HG03354 (cell line): ENCODE data around the gene PGM2.
"Not testable (repeated sequence)": the region's sequence is repeated elsewhere in the genome, so short reads cannot be mapped to it uniquely, and the experiment has no call there.

Source experiments
- ATAC-seq: cut with Tn5 transposase; IDR thresholded peaks from one replicate; pipeline ENCODE4 v1.9.1; 2021; ENCODE audit warnings: mild to moderate bottlenecking; ENCODE audit not compliant: unreplicated experiment, poor library complexity, severe bottlenecking

PGM2 gene

DNA sequence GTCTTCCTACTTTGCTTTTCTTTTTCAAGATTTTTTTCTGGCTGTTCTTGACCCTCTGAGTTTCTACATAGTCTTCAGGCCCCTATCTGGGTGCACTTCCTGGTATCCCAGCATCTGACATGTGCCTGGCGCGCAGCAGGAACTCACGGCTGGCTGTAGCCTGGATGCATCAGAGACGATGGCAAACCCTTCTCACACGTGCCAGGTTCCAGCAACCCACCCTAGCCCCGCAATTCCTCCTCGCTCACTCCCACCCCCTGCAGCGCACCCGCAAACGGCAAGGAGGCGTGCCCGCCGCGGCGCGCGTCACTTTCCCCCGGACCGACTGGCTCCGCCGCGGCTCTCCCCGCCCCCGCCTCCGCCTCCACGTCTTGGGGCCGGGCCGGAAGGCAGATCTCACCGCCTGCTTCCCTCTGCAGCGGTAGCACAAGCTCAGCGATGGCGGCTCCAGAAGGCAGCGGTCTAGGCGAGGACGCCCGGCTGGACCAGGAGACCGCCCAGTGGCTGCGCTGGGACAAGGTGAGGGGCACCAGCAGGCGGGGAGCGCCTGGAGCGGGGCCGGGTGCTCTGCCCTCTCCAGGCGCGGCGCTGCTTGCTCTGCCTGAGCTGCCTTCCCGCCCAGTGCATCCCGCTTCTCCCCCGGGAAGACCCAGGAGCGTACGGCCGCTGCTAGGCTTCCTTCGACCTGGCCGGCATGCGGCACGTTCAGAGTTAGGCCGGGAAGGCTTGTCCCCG, at the start of gene PGM2:
Gene PGM2 (plus strand): TSS at position 392 of the 735 bp plus-strand sequence. CDS start 47 bp downstream, at position 439.
- ATAC-seq: peak; percentile 98

GRCh38 chr4:37779896-37780295, 46.6 kb upstream of the PGM2 start:
- ATAC-seq: no peak

DNA sequence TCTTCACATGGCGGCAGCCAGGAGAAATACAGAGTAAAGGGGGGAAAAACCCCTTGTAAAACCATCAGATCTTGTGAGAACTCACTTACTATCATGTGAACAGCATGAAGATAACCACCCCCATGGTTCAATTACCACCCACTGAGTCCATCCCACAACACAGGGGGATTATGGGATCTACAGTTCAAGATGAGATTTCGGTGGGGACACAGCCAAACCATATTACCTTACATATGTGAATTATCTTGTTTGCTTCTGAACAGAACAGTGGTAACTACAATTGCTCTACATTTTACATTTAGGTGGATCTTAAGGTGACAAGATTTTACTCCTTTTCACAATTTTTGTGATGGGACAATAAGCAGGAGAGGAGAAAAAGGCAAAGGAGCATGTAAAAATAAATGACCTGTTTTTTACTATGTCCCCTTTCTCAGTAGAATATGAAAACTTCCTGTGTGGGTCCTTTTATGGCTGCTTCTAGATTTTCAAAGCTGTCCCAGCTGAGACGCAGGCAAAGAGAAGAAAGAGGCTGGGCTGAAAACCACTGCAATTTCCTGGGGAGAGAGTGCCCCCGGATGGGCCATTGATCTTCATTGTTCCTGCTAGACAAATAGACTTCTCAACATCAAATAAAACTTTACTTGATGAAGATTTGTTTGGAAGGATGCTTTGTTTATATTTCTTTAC, 45.9 kb upstream of the PGM2 start:
- ATAC-seq: no peak

GRCh38 chr4:37781131-37781455, 45.4 kb upstream of the PGM2 start:
- no peak for ATAC-seq

DNA sequence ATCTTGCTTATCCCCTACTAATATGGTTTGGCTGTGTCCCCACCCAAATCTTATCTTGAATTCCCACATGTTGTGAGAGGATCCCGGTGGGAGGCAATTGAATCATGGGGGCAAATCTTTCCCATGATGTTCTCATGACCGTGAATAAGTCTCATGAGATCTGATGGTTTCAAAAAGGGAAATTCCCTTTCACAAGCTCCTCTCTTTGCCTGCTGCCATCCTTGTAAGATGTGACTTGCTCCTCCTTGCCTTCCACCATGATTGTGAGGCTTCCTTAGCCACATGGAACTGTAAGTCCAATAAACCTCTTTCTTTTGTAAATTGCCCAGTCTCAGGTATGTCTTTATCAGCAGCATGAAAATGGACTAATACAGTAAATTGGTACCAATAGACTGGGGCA, 40.2 kb upstream of the PGM2 start:
- ATAC-seq: not testable (repeated sequence)

- ATAC-seq: not testable (repeated sequence)
Measured at GRCh38 chr4:37787883-37788460, 38.5 kb upstream of the PGM2 start.

- ATAC-seq: no peak
Measured at GRCh38 chr4:37788819-37789218, 37.7 kb upstream of the PGM2 start.

DNA sequence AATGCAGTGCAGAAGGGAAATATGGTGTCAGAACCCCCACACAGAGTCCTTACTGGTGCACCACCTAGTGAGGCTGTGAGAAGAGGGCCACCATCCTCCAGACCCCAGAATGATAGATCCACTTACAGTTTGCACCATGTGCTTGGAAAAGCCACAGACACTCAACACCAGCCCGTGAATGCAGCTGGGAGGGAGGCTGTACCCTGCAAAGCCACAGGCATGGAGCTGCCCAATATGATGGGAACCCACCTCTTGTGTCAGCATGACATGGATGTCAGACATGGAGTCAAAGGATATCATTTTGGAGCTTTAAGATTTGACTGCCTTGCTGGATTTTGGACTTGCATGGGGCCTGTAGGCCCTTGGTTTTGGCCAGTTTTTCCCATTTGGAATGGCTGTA, 34.2 kb upstream of the PGM2 start:
- ATAC-seq: no peak

DNA sequence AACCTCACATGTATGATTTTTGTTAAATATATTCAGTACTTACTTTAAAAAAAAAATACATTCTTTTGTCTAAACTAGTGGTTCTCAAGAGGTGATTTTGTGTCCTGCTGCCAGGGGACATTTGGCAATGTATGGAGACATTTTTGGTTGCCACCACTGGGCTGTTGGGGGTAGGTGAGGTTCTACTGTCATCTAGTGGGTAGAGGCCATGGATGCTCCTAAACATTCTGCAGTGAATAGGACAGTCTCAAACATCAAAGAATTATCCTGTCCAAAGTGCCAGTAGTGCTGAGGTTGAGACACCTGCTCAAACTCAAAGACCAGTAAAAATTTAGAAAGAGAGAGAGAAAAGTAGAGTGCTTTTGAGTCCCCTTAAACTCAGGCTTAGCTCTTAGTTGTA, 32.9 kb upstream of the PGM2 start:
- no peak for ATAC-seq

DNA sequence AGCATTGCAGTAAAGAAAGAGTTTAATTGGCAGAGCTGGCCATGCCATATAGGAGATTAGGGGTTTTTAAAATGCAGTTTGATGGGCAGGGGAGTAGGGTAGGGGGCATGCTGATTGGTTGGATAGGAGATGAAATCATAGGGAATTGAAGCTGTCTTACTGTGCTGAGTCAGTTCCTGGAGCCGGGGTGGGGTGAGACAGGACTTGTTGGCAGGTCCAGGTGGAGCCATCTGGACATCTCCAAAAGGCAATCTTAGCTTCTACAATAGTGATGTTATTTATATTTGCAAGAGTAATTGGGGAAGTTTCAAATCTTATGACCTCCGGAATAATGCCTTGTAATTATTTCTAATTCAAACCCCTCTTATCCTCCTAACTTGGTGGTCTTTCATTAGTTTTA, 32.4 kb upstream of the PGM2 start:
- no peak for ATAC-seq

GRCh38 chr4:37795581-37796195, 30.8 kb upstream of the PGM2 start:
- ATAC-seq: no peak

DNA sequence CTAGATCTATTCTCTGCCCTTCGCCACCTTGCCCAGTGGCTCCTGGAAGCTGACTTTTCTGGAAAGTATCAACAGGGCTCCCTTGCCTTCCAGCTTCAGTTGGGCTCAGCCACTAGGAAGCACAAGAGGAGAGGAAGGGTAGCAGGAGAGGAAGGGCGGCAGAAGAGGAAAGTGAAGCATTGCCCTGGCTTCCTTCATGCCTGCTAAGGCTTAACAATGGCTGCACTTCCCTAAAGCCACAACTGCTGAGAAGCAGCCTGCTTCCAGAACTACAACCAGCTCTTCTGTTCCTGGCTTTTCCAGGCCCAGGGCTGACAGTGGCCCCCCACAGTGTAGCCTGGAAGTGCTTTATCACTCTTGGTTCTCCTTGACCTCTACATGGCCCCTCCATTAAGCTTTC, 29.1 kb upstream of the PGM2 start:
- ATAC-seq: no peak

DNA sequence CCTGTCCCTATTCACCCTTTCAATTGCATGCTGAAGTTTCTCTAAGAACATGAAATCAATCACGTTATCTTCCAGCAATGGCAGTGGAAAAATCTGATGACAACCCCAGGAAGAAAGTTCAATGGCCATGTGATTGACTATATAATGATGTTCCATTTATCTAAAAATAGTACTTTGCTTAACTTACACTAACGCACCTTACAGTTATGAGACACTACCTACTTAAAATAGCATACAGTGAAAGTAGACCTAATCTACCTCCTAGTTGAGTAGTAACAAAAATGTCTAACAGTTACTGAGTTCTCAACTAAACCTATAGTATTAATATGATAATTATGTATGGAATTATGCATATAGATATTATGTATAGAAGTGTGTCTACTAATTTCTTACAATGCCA, 28.6 kb upstream of the PGM2 start:
- no peak for ATAC-seq

- no peak for ATAC-seq
Measured at GRCh38 chr4:37798616-37799015, 27.9 kb upstream of the PGM2 start.

- ATAC-seq: no peak
Measured at GRCh38 chr4:37799941-37800554, 26.4 kb upstream of the PGM2 start.

GRCh38 chr4:37802068-37802666, 24.3 kb upstream of the PGM2 start:
- ATAC-seq: no peak

DNA sequence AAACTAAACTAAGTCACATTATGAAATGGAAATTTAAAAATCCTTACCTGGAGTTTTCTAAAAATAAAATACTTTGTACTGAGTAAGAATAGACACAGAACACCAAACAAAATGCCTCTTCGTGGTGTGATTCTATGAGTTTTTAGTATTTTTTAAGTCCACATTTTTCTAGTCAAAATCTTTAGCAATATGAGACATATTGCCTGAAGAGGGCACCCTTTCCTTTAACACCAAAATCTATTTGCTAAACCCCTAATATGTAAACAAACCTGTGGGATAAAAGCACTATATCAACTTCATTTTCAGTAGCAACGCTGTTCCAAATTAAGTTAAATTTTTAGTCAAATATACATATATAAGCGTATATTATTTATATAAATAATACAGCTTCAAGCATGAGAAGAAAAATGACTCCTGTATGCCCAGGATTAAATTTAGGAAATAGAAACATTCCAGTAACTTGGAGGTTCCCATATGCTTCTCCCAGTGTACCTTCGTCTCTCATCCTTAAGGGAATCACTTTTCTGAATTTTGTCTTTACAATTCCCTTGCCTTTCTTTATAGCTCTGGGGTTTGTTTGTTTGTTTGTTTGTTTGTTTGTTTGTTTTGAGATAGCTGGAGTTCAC, 23.0 kb upstream of the PGM2 start:
- ATAC-seq: no peak

DNA sequence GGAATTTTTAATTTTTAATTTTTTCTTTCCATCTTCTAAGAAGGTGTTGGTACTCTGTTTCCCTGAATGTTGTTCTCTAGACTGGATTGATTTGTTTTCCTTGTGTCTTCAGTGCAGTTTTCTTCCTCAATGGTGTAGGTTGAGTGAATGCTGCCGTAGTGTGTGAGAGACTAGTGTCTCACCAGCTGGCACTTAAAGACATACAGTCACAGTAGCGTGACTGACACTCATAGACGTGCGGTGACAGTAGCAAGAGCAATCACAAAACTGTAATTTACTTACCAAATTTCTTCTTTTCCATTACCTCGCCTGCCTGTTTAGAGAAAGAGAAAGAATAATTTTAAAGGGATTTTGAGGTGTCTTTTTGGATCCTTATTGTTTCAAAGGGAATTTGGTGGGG, 21.4 kb upstream of the PGM2 start:
- peak; percentile 52 for ATAC-seq

DNA sequence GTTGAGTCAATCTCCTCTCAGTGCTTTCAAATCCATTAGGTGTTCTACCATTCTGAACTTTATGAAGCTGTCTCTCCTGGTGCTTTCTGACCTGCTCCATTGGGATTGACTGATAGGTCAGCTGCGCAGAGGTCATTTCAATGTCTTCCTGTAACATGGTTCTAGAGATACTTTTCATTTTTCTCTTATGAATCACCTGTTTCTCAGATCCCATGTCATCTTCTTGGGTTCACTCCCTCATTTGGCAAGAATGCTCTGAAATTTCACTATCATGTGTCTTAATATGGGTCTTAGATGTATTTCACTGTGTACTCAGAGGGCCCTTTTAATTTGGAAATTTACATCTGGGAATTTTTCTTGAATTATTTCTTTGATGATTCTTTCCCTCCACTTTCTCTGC, 13.8 kb upstream of the PGM2 start:
- no peak for ATAC-seq

DNA sequence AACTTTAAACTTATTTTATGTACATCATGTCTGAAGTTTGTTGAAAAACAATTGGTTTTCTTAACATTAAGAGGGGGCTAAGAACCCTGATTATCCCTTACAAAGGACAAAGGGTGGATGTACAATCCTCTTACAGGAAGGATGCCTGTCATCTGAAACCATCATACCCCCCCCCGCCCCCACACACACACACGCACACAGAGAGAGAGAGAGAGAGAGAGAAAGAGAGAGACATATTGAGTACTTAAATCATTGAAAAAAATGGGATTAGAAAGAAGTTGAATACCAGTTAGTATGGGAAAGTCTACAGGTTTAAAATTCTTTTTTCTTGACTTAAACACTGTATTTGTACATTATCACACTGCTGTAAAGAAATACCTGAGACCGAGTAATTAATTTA, 10.9 kb upstream of the PGM2 start:
- ATAC-seq: no peak
